Measurements from ENCODE around the gene NPPA. TPM values are rescaled to one million over a fixed set of nuclear protein-coding genes. Genes with fewer than 3 reads are reported as not detected.

Gene NPPA
- total RNA-seq, 3 donors from 2014 or later, result 0.35 to 2.0 TPM; not detected in 1

GRCh38 chr1:11881749-11882441, 34.3 kb upstream of the NPPA start:
- no peak for TF ChIP-seq CTCF (IDR thresholded peaks at IDR 0.05)
- no peak for DNase-seq
- ATAC-seq, result no peak
- intact Hi-C loops (cut with DNase I, micrococcal nuclease), result no loop called here
- no peaks in the 10 kb centered on the region for H3K4me1 ChIP-seq (ENCODE audit: low read depth)
- no peak overlapping the region for H3K4me3 ChIP-seq
- H3K36me3 ChIP-seq (ENCODE audit: low read depth), result no peaks in the 10 kb centered on the region
- no peaks in the 10 kb centered on the region for H3K9me3 ChIP-seq

GRCh38 chr1:11880911-11881748, 33.5 kb upstream of the NPPA start:
- Histone ChIP-seq H3K4me3 (no peak overlapping the region), H3K4me1 (ENCODE audit: low read depth) (no peaks in the 10 kb centered on the region), H3K9me3 (no peaks in the 10 kb centered on the region), H3K36me3 (ENCODE audit: low read depth) (no peaks in the 10 kb centered on the region)
- no peak for TF ChIP-seq CTCF (IDR thresholded peaks at IDR 0.05)
- intact Hi-C loops (cut with DNase I, micrococcal nuclease), result no loop called here
- DNase-seq (no peak), ATAC-seq (peak; percentile 23)

- intact Hi-C loops (cut with DNase I, micrococcal nuclease), result no loop called here
Measured at GRCh38 chr1:11880181-11880575, 32.6 kb upstream of the NPPA start.

GRCh38 chr1:11879311-11880180, 32.0 kb upstream of the NPPA start:
- no peaks in the 10 kb centered on the region for H3K36me3 ChIP-seq (ENCODE audit: low read depth)
- no peaks in the 10 kb centered on the region for H3K4me1 ChIP-seq (ENCODE audit: low read depth)
- TF ChIP-seq CTCF (IDR thresholded peaks at IDR 0.05), result no peak
- intact Hi-C loops (cut with DNase I, micrococcal nuclease), result no loop called here
- H3K9me3 ChIP-seq, result no peaks in the 10 kb centered on the region
- ATAC-seq, result no peak
- DNase-seq, result no peak
- no peak overlapping the region for H3K4me3 ChIP-seq

More at GRCh38 chr1:11880181-11880575, 32.6 kb upstream of the NPPA start:
- H3K9me3 ChIP-seq, result no peaks in the 10 kb centered on the region
- no peaks in the 10 kb centered on the region for H3K4me1 ChIP-seq (ENCODE audit: low read depth)
- TF ChIP-seq CTCF (IDR thresholded peaks at IDR 0.05), result no peak
- DNase-seq, result no peak
- no peak overlapping the region for H3K4me3 ChIP-seq
- H3K36me3 ChIP-seq (ENCODE audit: low read depth), result no peaks in the 10 kb centered on the region
- ATAC-seq, result no peak

- H3K36me3 ChIP-seq (ENCODE audit: low read depth), result no peaks in the 10 kb centered on the region
- H3K4me1 ChIP-seq (ENCODE audit: low read depth), result no peaks in the 10 kb centered on the region
- TF ChIP-seq CTCF (IDR thresholded peaks at IDR 0.05), result no peak
- intact Hi-C loops (cut with DNase I, micrococcal nuclease), result no loop called here
- no peak for DNase-seq
- H3K9me3 ChIP-seq, result no peaks in the 10 kb centered on the region
- ATAC-seq, result no peak
- H3K4me3 ChIP-seq, result no peak overlapping the region
Measured at GRCh38 chr1:11878891-11879190, 31.3 kb upstream of the NPPA start.
